ENCODE results near the gene TTC3.
A peak's percentile ranks its signal among the peaks of the same experiment; 100 is the strongest.
"Not testable (repeated sequence)": the region's sequence is repeated elsewhere in the genome, so short reads cannot be mapped to it uniquely, and the experiment has no call there.

Gene TTC3

GRCh38 chr21:37197746-37198145, 124.7 kb downstream of the TTC3 start:
- no peak for DNase-seq

DNA sequence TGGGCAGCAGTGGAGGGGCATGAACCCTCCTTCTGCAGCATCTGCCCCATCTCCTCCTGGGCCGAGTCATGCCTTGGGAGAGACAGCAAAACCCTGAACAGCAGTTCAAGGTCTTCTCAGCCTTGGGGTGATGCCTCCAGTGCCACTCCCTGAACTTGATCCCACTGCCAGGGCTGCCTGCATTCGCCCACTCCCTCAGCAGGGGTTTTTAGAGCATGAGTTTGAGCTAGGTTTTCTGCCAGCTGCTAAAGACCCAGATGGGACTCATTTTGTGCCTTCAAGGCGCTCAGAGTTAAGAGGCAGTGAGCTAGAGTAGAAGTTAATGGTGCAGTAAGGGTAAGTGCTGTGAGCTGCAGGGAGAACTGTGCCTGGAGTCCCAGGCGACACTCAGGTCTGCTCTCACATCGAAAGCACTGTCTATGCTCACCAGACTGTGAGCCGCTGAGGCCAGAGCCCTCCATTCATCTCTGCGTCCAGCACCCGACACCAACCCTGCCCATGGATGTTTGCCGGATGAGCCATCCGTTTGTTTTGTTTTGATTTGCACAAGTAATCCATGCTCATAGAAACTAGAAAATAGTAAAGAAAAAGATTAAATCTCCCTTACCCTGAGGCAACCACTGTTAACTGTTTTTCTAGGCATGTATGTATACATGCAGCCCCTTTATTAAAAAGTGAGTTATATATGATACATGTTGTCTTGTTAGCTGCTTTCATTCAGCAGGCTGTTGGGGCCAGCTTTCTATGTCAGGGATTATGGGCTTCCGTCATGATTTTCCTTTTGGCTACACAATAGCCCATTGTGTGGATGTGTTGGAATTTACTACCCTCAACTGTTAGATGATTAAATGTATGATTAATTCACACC, 126.2 kb downstream of the TTC3 start:
- no peak for DNase-seq

- no peak for DNase-seq
Measured at GRCh38 chr21:37200641-37201480, 127.8 kb downstream of the TTC3 start.

DNA sequence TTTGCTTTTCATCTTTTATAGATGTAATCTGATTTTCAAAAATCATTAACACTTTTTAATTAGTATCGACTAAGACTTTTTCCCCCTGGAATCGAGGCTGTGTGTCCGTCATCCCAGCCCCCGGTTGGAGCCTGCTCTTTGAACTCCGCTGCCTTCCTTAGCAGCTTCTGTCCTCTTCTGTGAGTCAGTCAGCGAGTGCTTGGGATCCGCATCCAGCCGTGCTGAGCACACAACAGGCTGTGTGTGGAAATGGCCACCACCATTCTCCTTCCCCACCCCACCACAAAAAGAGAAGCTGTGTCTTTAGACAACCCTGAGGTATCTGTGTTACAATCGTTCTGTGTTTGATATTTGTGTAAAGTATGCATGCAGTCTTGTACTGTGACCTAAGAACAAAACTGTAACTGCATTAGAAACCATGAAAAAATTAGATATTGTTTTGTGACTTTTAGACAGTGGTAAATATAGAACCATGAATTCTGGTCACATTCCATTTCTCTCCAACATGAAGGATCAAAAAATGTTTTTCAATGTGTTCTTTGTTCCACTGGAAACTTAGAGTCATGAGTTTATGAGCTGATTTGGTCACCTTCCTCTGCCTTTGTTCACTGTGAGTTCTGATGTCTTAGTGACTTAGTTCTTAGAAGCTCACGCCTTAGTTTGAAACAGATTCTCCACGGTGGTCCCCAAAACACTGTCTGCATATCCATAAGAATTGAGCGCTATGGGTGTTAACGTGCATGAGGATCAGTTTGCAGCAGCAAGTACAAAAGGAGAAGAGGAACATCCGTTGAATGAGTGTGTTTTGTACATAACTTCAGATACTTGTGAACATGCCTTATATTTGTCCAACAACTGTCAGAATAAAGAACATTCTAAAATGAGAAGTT, 129.4 kb downstream of the TTC3 start:
- no peak for DNase-seq

GRCh38 chr21:37204580-37204979, 131.5 kb downstream of the TTC3 start:
- no peak for DNase-seq

DNA sequence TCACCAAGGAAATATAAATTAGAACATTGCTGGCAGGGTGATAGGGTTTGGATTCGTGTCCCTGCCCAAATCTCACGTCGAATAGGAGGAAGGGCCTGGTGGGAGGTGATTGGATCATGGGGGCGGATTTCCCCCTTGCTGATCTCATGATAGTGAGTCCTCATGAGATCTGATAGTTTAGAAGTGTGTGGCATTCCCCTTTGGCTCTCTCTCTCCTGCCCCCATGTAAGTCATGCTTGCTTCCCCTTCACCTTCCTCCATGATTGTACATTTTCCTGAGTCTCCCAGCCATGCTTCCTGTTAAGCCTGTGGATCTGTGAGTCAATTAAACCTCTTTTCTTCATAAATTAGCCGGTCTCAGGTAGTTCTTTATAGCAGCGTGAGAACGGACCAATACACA, 133.4 kb downstream of the TTC3 start:
- DNase-seq, result no peak

- no peak for DNase-seq
Measured at GRCh38 chr21:37207441-37208009, 134.5 kb downstream of the TTC3 start.

DNA sequence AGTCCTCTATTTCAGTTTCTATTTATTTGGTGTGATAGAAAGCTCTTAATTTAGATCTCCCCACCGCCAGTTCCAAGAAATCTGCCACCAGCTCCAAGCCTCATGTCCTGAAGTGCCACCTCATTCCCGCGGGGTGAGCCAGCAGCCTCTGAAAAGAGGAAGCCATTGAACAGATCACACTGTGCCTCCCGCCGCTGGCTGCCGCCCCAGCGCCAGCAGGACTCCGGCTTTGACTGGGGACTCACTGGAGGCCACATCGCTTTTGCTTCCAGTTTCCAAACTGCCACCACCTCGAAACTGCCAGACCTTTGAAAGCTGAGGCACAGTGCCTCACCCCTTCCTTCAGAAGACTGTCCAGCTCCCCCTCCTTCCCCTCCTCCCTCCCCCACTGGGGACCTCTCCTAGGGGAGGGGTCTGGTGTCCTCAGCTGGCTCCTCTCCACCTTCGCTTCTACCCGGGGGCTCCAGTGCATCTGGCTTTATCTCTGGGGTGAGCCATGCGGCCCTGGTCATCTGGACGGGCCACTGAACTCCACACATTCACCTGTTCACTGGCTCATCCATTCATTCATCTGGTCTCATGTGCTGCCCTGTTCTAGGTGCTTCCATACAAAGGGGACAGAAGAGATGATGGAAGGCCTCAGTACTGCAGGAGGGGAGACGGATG, 135.1 kb downstream of the TTC3 start:
- DNase-seq, result no peak

GRCh38 chr21:37208741-37209225, 135.7 kb downstream of the TTC3 start:
- DNase-seq, result no peak

DNA sequence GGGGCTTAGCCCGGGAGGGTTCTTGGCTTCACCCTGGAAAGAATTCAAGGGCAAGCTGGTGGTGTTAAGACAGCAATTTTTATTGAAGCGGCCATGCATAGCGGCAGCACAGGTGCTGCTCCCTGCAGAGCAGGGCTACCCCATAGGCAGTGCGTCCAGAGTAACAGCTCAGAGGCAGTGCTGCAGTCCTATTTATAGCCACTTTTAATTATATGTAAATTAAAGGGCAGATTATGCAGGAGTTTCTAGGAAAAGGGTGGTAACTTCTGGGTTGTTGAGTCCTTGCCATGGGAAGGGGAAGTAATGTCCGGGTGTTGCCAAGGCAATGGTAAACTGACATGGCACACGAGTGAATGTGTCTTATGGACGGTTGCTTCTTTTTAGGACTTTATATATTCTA, 137.1 kb downstream of the TTC3 start:
- DNase-seq, result no peak

GRCh38 chr21:37210799-37211198, 137.7 kb downstream of the TTC3 start:
- DNase-seq, result no peak

- DNase-seq, result no peak
Measured at GRCh38 chr21:37214952-37215351, 141.9 kb downstream of the TTC3 start.

DNA sequence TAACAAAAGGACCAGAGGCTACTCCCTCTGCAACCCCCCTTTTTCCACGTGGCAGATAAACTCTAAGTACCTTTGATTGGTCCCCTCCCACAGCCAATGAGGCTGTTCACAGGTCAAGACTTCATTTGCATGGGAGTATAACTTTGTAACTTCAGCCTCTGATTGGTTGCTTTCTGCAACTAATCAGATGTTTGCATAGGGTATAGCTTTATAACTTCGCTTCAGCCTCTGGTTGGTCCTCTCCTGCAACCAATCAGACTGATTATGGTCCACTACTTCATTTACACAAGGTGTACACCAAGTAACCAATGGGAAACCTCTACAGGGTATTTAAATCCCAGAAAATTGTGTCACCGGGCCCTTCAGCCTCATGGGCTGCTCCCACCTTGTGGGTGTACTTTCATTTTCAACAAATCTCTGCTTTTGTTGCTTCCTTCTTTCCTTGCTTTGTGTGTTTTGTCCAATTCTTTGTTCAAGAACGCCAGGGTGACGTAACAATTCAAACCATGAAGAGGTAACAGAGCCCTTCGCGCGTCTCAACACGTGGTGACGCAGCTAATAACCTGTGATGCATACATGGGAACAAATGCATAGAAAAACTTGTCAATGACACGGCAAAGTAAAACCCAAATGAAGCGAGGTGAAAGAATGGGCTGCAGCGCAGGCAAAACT, 146.8 kb downstream of the TTC3 start:
- DNase-seq, result no peak

GRCh38 chr21:37220433-37220980, 147.5 kb downstream of the TTC3 start:
- peak; percentile 65 for DNase-seq

DNA sequence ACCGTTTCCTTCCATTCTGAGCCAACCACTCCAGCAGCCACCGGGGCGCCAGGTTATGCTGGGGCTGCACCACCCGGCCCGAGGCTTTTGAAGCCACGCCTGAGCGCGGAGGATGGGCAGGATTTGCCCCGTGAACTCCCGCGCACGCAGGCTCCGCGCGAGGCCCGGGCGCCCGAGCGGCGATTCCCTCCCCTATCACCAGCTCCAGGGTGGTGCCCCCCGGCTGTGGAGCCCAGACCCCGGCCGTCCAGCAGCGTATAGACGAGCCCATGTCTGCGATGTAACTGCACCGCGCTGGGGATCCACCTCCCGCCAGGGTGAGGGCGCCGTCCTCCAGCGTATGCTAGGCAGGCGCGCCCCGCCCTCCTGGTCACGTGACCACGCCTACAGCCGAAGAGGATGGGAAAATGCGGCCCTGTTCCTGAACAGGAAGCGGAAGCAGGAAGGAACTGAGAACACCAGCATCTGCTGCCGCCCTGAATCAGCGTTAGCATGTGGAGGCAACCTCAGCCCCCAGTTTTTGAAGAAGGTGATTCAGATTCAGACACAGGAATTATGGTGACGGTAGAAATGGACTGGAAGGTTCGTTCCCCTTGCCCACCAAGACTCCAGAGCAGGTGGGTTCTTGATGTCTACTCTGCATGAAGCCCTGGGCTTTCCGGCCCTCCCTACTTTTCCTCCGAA, 148.1 kb downstream of the TTC3 start:
- DNase-seq, result peak; percentile 94

GRCh38 chr21:37222248-37222647, 149.2 kb downstream of the TTC3 start:
- DNase-seq, result not testable (repeated sequence)

DNA sequence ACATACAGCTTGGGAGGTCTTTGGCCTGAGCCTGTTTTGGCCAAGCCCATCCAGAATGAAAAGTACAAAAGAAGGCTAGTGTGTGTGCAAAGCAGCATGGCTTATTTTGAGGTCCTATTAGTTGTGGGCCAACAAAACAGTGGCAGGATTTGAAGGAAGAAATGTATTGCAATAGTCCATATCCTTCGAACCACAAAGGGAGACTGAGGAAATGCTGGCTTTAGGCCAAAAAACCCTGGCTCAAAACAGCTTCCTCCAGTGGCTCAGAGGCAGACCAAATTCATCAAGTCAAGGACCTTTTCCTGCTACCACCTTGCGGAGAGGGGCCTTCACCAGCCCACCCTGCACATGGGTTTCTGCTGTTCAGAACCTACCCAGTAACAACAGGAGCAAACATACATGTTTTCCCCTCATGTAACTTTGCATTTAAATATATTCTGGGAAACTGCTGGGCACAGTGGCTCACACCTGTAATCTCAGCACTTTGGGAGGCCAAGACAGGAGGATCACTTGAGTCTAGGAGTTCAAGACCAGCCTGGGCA, 150.8 kb downstream of the TTC3 start:
- no peak for DNase-seq

- DNase-seq, result peak; percentile 74
Measured at GRCh38 chr21:37224861-37225839, 152.1 kb downstream of the TTC3 start.
